ENCODE measurements around the gene PACS2.
A peak's percentile ranks its signal among the peaks of the same experiment; 100 is the strongest.
"Not testable (repeated sequence)": the region's sequence is repeated elsewhere in the genome, so short reads cannot be mapped to it uniquely, and the experiment has no call there.

PACS2 gene

GRCh38 chr14:105358140-105358846 is 43.7 kb downstream of the PACS2 start:
- H3K27me3 ChIP-seq (ENCODE audit: control insufficient read depth, insufficient read depth, low read length), result no peaks in the 10 kb centered on the region
- peaks cover 11% of the 10 kb centered on the region for H3K36me3 ChIP-seq (ENCODE audit: insufficient read depth, low read length)
- H3K4me3 ChIP-seq (ENCODE audit: low read length), result no peak overlapping the region

GRCh38 chr14:105358943-105359342 is 44.4 kb downstream of the PACS2 start:
- H3K4me1 ChIP-seq (ENCODE audit: control insufficient read depth, insufficient read depth, low read length), result no peaks in the 10 kb centered on the region
- H3K36me3 ChIP-seq (ENCODE audit: insufficient read depth, low read length), result peaks cover 11% of the 10 kb centered on the region
- no peak overlapping the region for H3K4me2 ChIP-seq (ENCODE audit: low read length)
- no peak overlapping the region for H3K4me3 ChIP-seq (ENCODE audit: low read length)
- no peak overlapping the region for H3K9ac ChIP-seq (ENCODE audit: low read depth, low read length)
- H3K9me3 ChIP-seq (replicated peaks; ENCODE audit: low read length), result no peaks in the 10 kb centered on the region
- no peaks in the 10 kb centered on the region for H3K27me3 ChIP-seq (ENCODE audit: control insufficient read depth, insufficient read depth, low read length)

More at GRCh38 chr14:105358140-105358846, 43.7 kb downstream of the PACS2 start:
- no peak overlapping the region for H3K4me2 ChIP-seq (ENCODE audit: low read length)
- H3K9ac ChIP-seq (ENCODE audit: low read depth, low read length), result no peak overlapping the region
- H3K9me3 ChIP-seq (replicated peaks; ENCODE audit: low read length), result no peaks in the 10 kb centered on the region
- no peaks in the 10 kb centered on the region for H3K4me1 ChIP-seq (ENCODE audit: control insufficient read depth, insufficient read depth, low read length)

GRCh38 chr14:105361412-105361811 is 46.9 kb downstream of the PACS2 start:
- H3K27me3 ChIP-seq (ENCODE audit: control insufficient read depth, insufficient read depth, low read length); H3K9me3 ChIP-seq (replicated peaks; ENCODE audit: low read length); H3K4me2 ChIP-seq (ENCODE audit: low read length); H3K9ac ChIP-seq (ENCODE audit: low read depth, low read length); H3K4me1 ChIP-seq (ENCODE audit: control insufficient read depth, insufficient read depth, low read length); H3K36me3 ChIP-seq (ENCODE audit: insufficient read depth, low read length); H3K4me3 ChIP-seq (ENCODE audit: low read length): not testable (repeated sequence)

GRCh38 chr14:105363847-105364708 is 49.5 kb downstream of the PACS2 start:
- Histone ChIP-seq H3K4me1 (ENCODE audit: control insufficient read depth, insufficient read depth, low read length) (peaks cover 6% of the 10 kb centered on the region), H3K4me3 (ENCODE audit: low read length) (peak overlapping the region; percentile 31), H3K9ac (ENCODE audit: low read depth, low read length) (no peak overlapping the region), H3K9me3 (replicated peaks; ENCODE audit: low read length) (no peaks in the 10 kb centered on the region), H3K27me3 (ENCODE audit: control insufficient read depth, insufficient read depth, low read length) (no peaks in the 10 kb centered on the region), H3K4me2 (ENCODE audit: low read length) (peak overlapping the region; percentile 66), H3K36me3 (ENCODE audit: insufficient read depth, low read length) (peaks cover 10% of the 10 kb centered on the region)

- Histone ChIP-seq H3K4me1 (ENCODE audit: control insufficient read depth, insufficient read depth, low read length) (peaks cover 6% of the 10 kb centered on the region), H3K27me3 (ENCODE audit: control insufficient read depth, insufficient read depth, low read length) (no peaks in the 10 kb centered on the region), H3K9ac (ENCODE audit: low read depth, low read length) (no peak overlapping the region), H3K36me3 (ENCODE audit: insufficient read depth, low read length) (peaks cover 10% of the 10 kb centered on the region), H3K4me3 (ENCODE audit: low read length) (no peak overlapping the region), H3K4me2 (ENCODE audit: low read length) (peak overlapping the region; percentile 66), H3K9me3 (replicated peaks; ENCODE audit: low read length) (no peaks in the 10 kb centered on the region)
Measured at GRCh38 chr14:105365101-105365500, 50.6 kb downstream of the PACS2 start.

- Histone ChIP-seq H3K4me3 (ENCODE audit: low read length) (no peak overlapping the region), H3K9me3 (replicated peaks; ENCODE audit: low read length) (no peaks in the 10 kb centered on the region), H3K36me3 (ENCODE audit: insufficient read depth, low read length) (peaks cover 10% of the 10 kb centered on the region), H3K4me2 (ENCODE audit: low read length) (no peak overlapping the region), H3K9ac (ENCODE audit: low read depth, low read length) (no peak overlapping the region), H3K4me1 (ENCODE audit: control insufficient read depth, insufficient read depth, low read length) (peaks cover 6% of the 10 kb centered on the region), H3K27me3 (ENCODE audit: control insufficient read depth, insufficient read depth, low read length) (no peaks in the 10 kb centered on the region)
Measured at GRCh38 chr14:105365681-105366080, 51.1 kb downstream of the PACS2 start.

GRCh38 chr14:105366386-105367074 is 52.0 kb downstream of the PACS2 start:
- Histone ChIP-seq H3K9me3 (replicated peaks; ENCODE audit: low read length) (no peaks in the 10 kb centered on the region), H3K36me3 (ENCODE audit: insufficient read depth, low read length) (peaks cover 15% of the 10 kb centered on the region), H3K4me2 (ENCODE audit: low read length) (no peak overlapping the region), H3K27me3 (ENCODE audit: control insufficient read depth, insufficient read depth, low read length) (no peaks in the 10 kb centered on the region), H3K4me3 (ENCODE audit: low read length) (no peak overlapping the region), H3K4me1 (ENCODE audit: control insufficient read depth, insufficient read depth, low read length) (peaks cover 6% of the 10 kb centered on the region), H3K9ac (ENCODE audit: low read depth, low read length) (no peak overlapping the region)

- Histone ChIP-seq H3K9ac (ENCODE audit: low read depth, low read length) (no peak overlapping the region), H3K27me3 (ENCODE audit: control insufficient read depth, insufficient read depth, low read length) (no peaks in the 10 kb centered on the region), H3K4me1 (ENCODE audit: control insufficient read depth, insufficient read depth, low read length) (peaks cover 6% of the 10 kb centered on the region), H3K36me3 (ENCODE audit: insufficient read depth, low read length) (peaks cover 20% of the 10 kb centered on the region), H3K4me2 (ENCODE audit: low read length) (no peak overlapping the region), H3K9me3 (replicated peaks; ENCODE audit: low read length) (no peaks in the 10 kb centered on the region), H3K4me3 (ENCODE audit: low read length) (no peak overlapping the region)
Measured at GRCh38 chr14:105367116-105368031, 52.8 kb downstream of the PACS2 start.

- Histone ChIP-seq H3K9me3 (replicated peaks; ENCODE audit: low read length) (no peaks in the 10 kb centered on the region), H3K27me3 (ENCODE audit: control insufficient read depth, insufficient read depth, low read length) (no peaks in the 10 kb centered on the region), H3K4me2 (ENCODE audit: low read length) (no peak overlapping the region), H3K4me1 (ENCODE audit: control insufficient read depth, insufficient read depth, low read length) (peaks cover 6% of the 10 kb centered on the region), H3K36me3 (ENCODE audit: insufficient read depth, low read length) (peaks cover 20% of the 10 kb centered on the region), H3K4me3 (ENCODE audit: low read length) (no peak overlapping the region), H3K9ac (ENCODE audit: low read depth, low read length) (no peak overlapping the region)
Measured at GRCh38 chr14:105368032-105368417, 53.5 kb downstream of the PACS2 start.

GRCh38 chr14:105368426-105368825 is 53.9 kb downstream of the PACS2 start:
- H3K9ac ChIP-seq (ENCODE audit: low read depth, low read length), result no peak overlapping the region
- no peak overlapping the region for H3K4me3 ChIP-seq (ENCODE audit: low read length)
- H3K27me3 ChIP-seq (ENCODE audit: control insufficient read depth, insufficient read depth, low read length), result no peaks in the 10 kb centered on the region
- H3K36me3 ChIP-seq (ENCODE audit: insufficient read depth, low read length), result peaks cover 20% of the 10 kb centered on the region
- no peak overlapping the region for H3K4me2 ChIP-seq (ENCODE audit: low read length)
- H3K9me3 ChIP-seq (replicated peaks; ENCODE audit: low read length), result no peaks in the 10 kb centered on the region
- peaks cover 6% of the 10 kb centered on the region for H3K4me1 ChIP-seq (ENCODE audit: control insufficient read depth, insufficient read depth, low read length)
